Measurements from ENCODE around the gene BTF3L4. TPM values are rescaled to one million over a fixed set of nuclear protein-coding genes. Genes with fewer than 3 reads are reported as not detected.
A peak's percentile ranks its signal among the peaks of the same experiment; 100 is the strongest.

BTF3L4 gene
- total RNA-seq, 1 experiment from 2014 or later: 65.6 TPM

- DNase-seq (ENCODE audit: low read depth, low spot score) (no peak), ATAC-seq (no peak)
- H3K4me3 ChIP-seq (ENCODE audit: low read depth in 2 of 2, low read length in 2 of 2): peak overlapping the region; percentile 100
- ChIA-PET POLR2A (no interaction called here), CTCF (no interaction called here)
- intact Hi-C loops (cut with micrococcal nuclease; ENCODE audit: unreplicated experiment) (no loop called here), in situ Hi-C loops (cut with HindIII; ENCODE audit: low pct_unique_long_range_greater_than_20kb, low sequenced_read_pairs) (no loop called here)
- H3K4me1 ChIP-seq (ENCODE audit: control insufficient read depth, insufficient read depth, low read length): peaks cover 25% of the 10 kb centered on the region
- H3K36me3 ChIP-seq (ENCODE audit: control insufficient read depth, insufficient read depth, low read length): peaks cover 38% of the 10 kb centered on the region
- peak overlapping the region; percentile 98 for H3K27ac ChIP-seq (ENCODE audit: low read length)
- no peaks in the 10 kb centered on the region for H3K9me3 ChIP-seq (ENCODE audit: control insufficient read depth, insufficient read depth, low read depth, low read length)
- no peak for TF ChIP-seq POLR2AphosphoS5 (IDR thresholded peaks at IDR 0.05; ENCODE audit: low read depth, low read length)
- no peak for TF ChIP-seq REST (IDR thresholded peaks at IDR 0.05; ENCODE audit: insufficient read depth in 1 of 2, low read depth in 2 of 2, low read length in 1 of 2)
- TF ChIP-seq TCF7L2 (IDR thresholded peaks at IDR 0.05; ENCODE audit: low read depth, low read length): no peak
- no peak for TF ChIP-seq CTCF (IDR thresholded peaks at IDR 0.05)
- TF ChIP-seq SIN3A (IDR thresholded peaks at IDR 0.05; ENCODE audit: borderline replicate concordance, insufficient read depth, low read depth, low read length): no peak
- H3K27me3 ChIP-seq (ENCODE audit: control insufficient read depth, insufficient read depth, low read length): no peaks in the 10 kb centered on the region
- no TSS peak for BruUV-seq (replicated peaks)
These were observed 789 bp downstream of the BTF3L4 start for GRCh38 chr1:52056937-52057231.

GRCh38 chr1:52057255-52057654, 1.2 kb downstream of the BTF3L4 start:
- BruUV-seq (replicated peaks): TSS peak; percentile 87

More at GRCh38 chr1:52057255-52057654, 1.2 kb downstream of the BTF3L4 start:
- in situ Hi-C loops (cut with HindIII; ENCODE audit: low pct_unique_long_range_greater_than_20kb, low sequenced_read_pairs) (no loop called here), intact Hi-C loops (cut with micrococcal nuclease; ENCODE audit: unreplicated experiment) (no loop called here)
- Histone ChIP-seq H3K4me1 (ENCODE audit: control insufficient read depth, insufficient read depth, low read length) (peaks cover 25% of the 10 kb centered on the region), H3K4me3 (ENCODE audit: low read depth in 2 of 2, low read length in 2 of 2) (peak overlapping the region; percentile 100), H3K27me3 (ENCODE audit: control insufficient read depth, insufficient read depth, low read length) (no peaks in the 10 kb centered on the region), H3K27ac (ENCODE audit: low read length) (peak overlapping the region; percentile 98), H3K36me3 (ENCODE audit: control insufficient read depth, insufficient read depth, low read length) (peaks cover 38% of the 10 kb centered on the region), H3K9me3 (ENCODE audit: control insufficient read depth, insufficient read depth, low read depth, low read length) (no peaks in the 10 kb centered on the region)
- no peak for ATAC-seq
- ChIA-PET POLR2A (no interaction called here), CTCF (no interaction called here)
- TF ChIP-seq CTCF (IDR thresholded peaks at IDR 0.05): no peak
- no peak for TF ChIP-seq REST (IDR thresholded peaks at IDR 0.05; ENCODE audit: insufficient read depth in 1 of 2, low read depth in 2 of 2, low read length in 1 of 2)
- TF ChIP-seq SIN3A (IDR thresholded peaks at IDR 0.05; ENCODE audit: borderline replicate concordance, insufficient read depth, low read depth, low read length): no peak
- no peak for TF ChIP-seq TCF7L2 (IDR thresholded peaks at IDR 0.05; ENCODE audit: low read depth, low read length)
- TF ChIP-seq POLR2AphosphoS5 (IDR thresholded peaks at IDR 0.05; ENCODE audit: low read depth, low read length): no peak
- no peak for DNase-seq (ENCODE audit: low read depth, low spot score)
